NCI-H146 treated with DMSO at 0.1 percent for 48 hours (cell line): ENCODE results near the gene IPP.
"Not testable (repeated sequence)": the region's sequence is repeated elsewhere in the genome, so short reads cannot be mapped to it uniquely, and the experiment has no call there.

Source experiments
- DNase-seq: peaks from one replicate; lab custom pipeline; 2025; ENCODE audit not compliant: unreplicated experiment; lab: John Stamatoyannopoulos, UW

IPP gene

GRCh38 chr1:45685308-45686014 lies 65.0 kb downstream of the IPP start:
- DNase-seq: no peak

- no peak for DNase-seq
These were observed 66.1 kb downstream of the IPP start for GRCh38 chr1:45684402-45684801.

GRCh38 chr1:45682942-45683341 lies 67.5 kb downstream of the IPP start:
- no peak for DNase-seq

- DNase-seq: no peak
These were observed 71.3 kb downstream of the IPP start for GRCh38 chr1:45679123-45679522.

GRCh38 chr1:45678489-45678888 lies 72.0 kb downstream of the IPP start:
- no peak for DNase-seq

- no peak for DNase-seq
These were observed 72.7 kb downstream of the IPP start for GRCh38 chr1:45677751-45678245.

- not testable (repeated sequence) for DNase-seq
These were observed 73.9 kb downstream of the IPP start for GRCh38 chr1:45676553-45676952.

- no peak for DNase-seq
These were observed 76.0 kb downstream of the IPP start for GRCh38 chr1:45674478-45674877.

- no peak for DNase-seq
These were observed 76.5 kb downstream of the IPP start for GRCh38 chr1:45673956-45674355.

GRCh38 chr1:45669859-45670655 lies 80.4 kb downstream of the IPP start:
- DNase-seq: no peak

- DNase-seq: no peak
These were observed 81.1 kb downstream of the IPP start for GRCh38 chr1:45669379-45669778.

- no peak for DNase-seq
These were observed 81.9 kb downstream of the IPP start for GRCh38 chr1:45668526-45668925.

GRCh38 chr1:45667321-45668111 lies 82.9 kb downstream of the IPP start:
- DNase-seq: no peak

GRCh38 chr1:45666836-45667235 lies 83.6 kb downstream of the IPP start:
- DNase-seq: no peak

- DNase-seq: no peak
These were observed 90.1 kb downstream of the IPP start for GRCh38 chr1:45660336-45660735.

GRCh38 chr1:45659222-45659621 lies 91.2 kb downstream of the IPP start:
- no peak for DNase-seq

- DNase-seq: no peak
These were observed 92.3 kb downstream of the IPP start for GRCh38 chr1:45658171-45658570.

- no peak for DNase-seq
These were observed 93.8 kb downstream of the IPP start for GRCh38 chr1:45656573-45657226.

- no peak for DNase-seq
These were observed 95.7 kb downstream of the IPP start for GRCh38 chr1:45654540-45655280.
